ENCODE data around the gene MRM3. TPM values are rescaled to one million over a fixed set of nuclear protein-coding genes. Genes with fewer than 3 reads are reported as not detected.

MRM3 gene
- total RNA-seq, 2 donors from 2014 or later = 14.0 to 18.7 TPM

DNA sequence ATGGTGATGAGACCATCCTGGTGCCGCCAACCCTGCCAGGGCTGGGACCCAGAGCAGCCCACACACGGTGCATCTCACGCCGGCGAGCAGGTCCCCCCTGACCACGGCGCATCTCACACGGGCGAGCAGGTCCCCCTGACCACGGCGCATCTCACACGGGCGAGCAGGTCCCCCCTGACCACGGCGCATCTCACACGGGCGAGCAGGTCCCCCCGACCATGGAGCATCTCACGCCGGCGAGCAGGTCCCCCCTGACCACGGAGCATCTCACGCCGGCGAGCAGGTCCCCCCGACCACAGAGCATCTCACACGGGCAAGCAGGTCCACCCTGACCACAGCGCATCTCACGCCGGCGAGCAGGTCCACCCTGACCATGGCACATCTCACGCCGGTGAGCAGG lies 59.2 kb downstream of the MRM3 start:
- WGBS, 2 experiments (ENCODE audit: insufficient coverage in 1 of 2, insufficient read length in 1 of 2) = 76 to 82% methylated on average over 27 to 33 of the region's 33 CpGs
- Histone ChIP-seq H3K4me1 (ENCODE audit: control insufficient read depth, insufficient read depth, low read length) (no peaks in the 10 kb centered on the region), H3K27ac (ENCODE audit: low read depth, low read length) (no peak overlapping the region), H3K27me3 (ENCODE audit: control insufficient read depth, insufficient read depth, low read length, poor library complexity, severe bottlenecking) (no peaks in the 10 kb centered on the region), H3K4me3 (ENCODE audit: low read length) (no peak overlapping the region), H3K9me3 (ENCODE audit: control insufficient read depth, low read length) (peaks cover 5% of the 10 kb centered on the region), H3K36me3 (ENCODE audit: control insufficient read depth, insufficient read depth, low read length) (peaks cover 69% of the 10 kb centered on the region), H3K9ac (ENCODE audit: extremely low read depth, low read length, poor library complexity, severe bottlenecking) (no peak overlapping the region)
- Mint-ChIP-seq H3K27ac (no peak overlapping the region), H3K4me1 (peaks cover 4% of the 10 kb centered on the region), H3K27me3 (ENCODE audit: insufficient read depth) (no peaks in the 10 kb centered on the region), H3K36me3 (ENCODE audit: low read depth) (peaks cover 53% of the 10 kb centered on the region), H3K9me3 (peaks cover 6% of the 10 kb centered on the region), H3K4me3 (no peak overlapping the region)
- no peak for DNase-seq
- TF ChIP-seq CTCF (conservative IDR thresholded peaks at IDR 0.05) = no peak

Other genes with a start within 250 kb of the MRM3 start
- gene VPS53, start 67.5 kb upstream of the MRM3 start, total RNA-seq = 10 to 100 TPM; 59.8 to 63.2 TPM
- 10 to 100 TPM; 16.6 to 28.8 TPM for gene TLCD3A, start 49.8 kb upstream of the MRM3 start, total RNA-seq
- 10 to 100 TPM; 30.3 to 36.2 TPM for gene GEMIN4, start 30.1 kb upstream of the MRM3 start, total RNA-seq
- gene GLOD4, start 73 bp upstream of the MRM3 start, total RNA-seq = 10 to 100 TPM; 81.6 to 95.1 TPM
- 100 to 1,000 TPM; 124 to 201 TPM for gene NXN, start 197.4 kb downstream of the MRM3 start, total RNA-seq
- gene TIMM22, start 214.8 kb downstream of the MRM3 start, total RNA-seq = 10 to 100 TPM; 13.6 to 14.6 TPM